ENCODE data around the gene CYP2F1.
"Not testable (repeated sequence)": the region's sequence is repeated elsewhere in the genome, so short reads cannot be mapped to it uniquely, and the experiment has no call there.

CYP2F1 gene

GRCh38 chr19:41126765-41127203 is 12.6 kb downstream of the CYP2F1 start:
- peak in 1 of 3 donors; percentile 14 for DNase-seq (ENCODE audit: low read depth in 3 of 3, low spot score in 1 of 3)

- not testable (repeated sequence) for DNase-seq (ENCODE audit: low read depth in 3 of 3, low spot score in 1 of 3)
These were observed 13.1 kb downstream of the CYP2F1 start for GRCh38 chr19:41127362-41127761.

- DNase-seq (ENCODE audit: low read depth in 3 of 3, low spot score in 1 of 3): peak; percentile 32 to 83 (median 74)
These were observed 13.6 kb downstream of the CYP2F1 start for GRCh38 chr19:41127801-41128300.

GRCh38 chr19:41128692-41129091 is 14.5 kb downstream of the CYP2F1 start:
- no peak for DNase-seq (ENCODE audit: low read depth in 3 of 3, low spot score in 1 of 3)

GRCh38 chr19:41131186-41131585 is 17.0 kb downstream of the CYP2F1 start:
- no peak for DNase-seq (ENCODE audit: low read depth in 3 of 3, low spot score in 1 of 3)

GRCh38 chr19:41133260-41133659 is 19.0 kb downstream of the CYP2F1 start:
- no peak for DNase-seq (ENCODE audit: low read depth in 3 of 3, low spot score in 1 of 3)

GRCh38 chr19:41134616-41135015 is 20.4 kb downstream of the CYP2F1 start:
- DNase-seq (ENCODE audit: low read depth in 3 of 3, low spot score in 1 of 3): no peak

GRCh38 chr19:41135390-41136384 is 21.5 kb downstream of the CYP2F1 start:
- not testable (repeated sequence) for DNase-seq (ENCODE audit: low read depth in 3 of 3, low spot score in 1 of 3)

GRCh38 chr19:41136636-41137455 is 22.6 kb downstream of the CYP2F1 start:
- no peak for DNase-seq (ENCODE audit: low read depth in 3 of 3, low spot score in 1 of 3)

GRCh38 chr19:41144403-41144802 is 30.2 kb downstream of the CYP2F1 start:
- DNase-seq (ENCODE audit: low read depth in 3 of 3, low spot score in 1 of 3): peak; percentile 65 to 81 (median 76)

GRCh38 chr19:41149831-41150230 is 35.6 kb downstream of the CYP2F1 start:
- no peak for DNase-seq (ENCODE audit: low read depth in 3 of 3, low spot score in 1 of 3)

GRCh38 chr19:41150986-41151385 is 36.8 kb downstream of the CYP2F1 start:
- DNase-seq (ENCODE audit: low read depth in 3 of 3, low spot score in 1 of 3): not testable (repeated sequence)

GRCh38 chr19:41154060-41154459 is 39.8 kb downstream of the CYP2F1 start:
- DNase-seq (ENCODE audit: low read depth in 3 of 3, low spot score in 1 of 3): no peak

- DNase-seq (ENCODE audit: low read depth in 3 of 3, low spot score in 1 of 3): no peak
These were observed 42.0 kb downstream of the CYP2F1 start for GRCh38 chr19:41156207-41156606.

GRCh38 chr19:41159881-41160280 is 45.6 kb downstream of the CYP2F1 start:
- DNase-seq (ENCODE audit: low read depth in 3 of 3, low spot score in 1 of 3): no peak

- DNase-seq (ENCODE audit: low read depth in 3 of 3, low spot score in 1 of 3): no peak
These were observed 47.7 kb downstream of the CYP2F1 start for GRCh38 chr19:41161903-41162302.

- DNase-seq (ENCODE audit: low read depth in 3 of 3, low spot score in 1 of 3): no peak
These were observed 52.9 kb downstream of the CYP2F1 start for GRCh38 chr19:41166944-41167804.

GRCh38 chr19:41172297-41173164 is 58.3 kb downstream of the CYP2F1 start:
- DNase-seq (ENCODE audit: low read depth in 3 of 3, low spot score in 1 of 3): no peak

GRCh38 chr19:41174297-41174928 is 60.2 kb downstream of the CYP2F1 start:
- DNase-seq (ENCODE audit: low read depth in 3 of 3, low spot score in 1 of 3): no peak
